ENCODE measurements around the gene FLVCR2.

The FLVCR2 gene

DNA sequence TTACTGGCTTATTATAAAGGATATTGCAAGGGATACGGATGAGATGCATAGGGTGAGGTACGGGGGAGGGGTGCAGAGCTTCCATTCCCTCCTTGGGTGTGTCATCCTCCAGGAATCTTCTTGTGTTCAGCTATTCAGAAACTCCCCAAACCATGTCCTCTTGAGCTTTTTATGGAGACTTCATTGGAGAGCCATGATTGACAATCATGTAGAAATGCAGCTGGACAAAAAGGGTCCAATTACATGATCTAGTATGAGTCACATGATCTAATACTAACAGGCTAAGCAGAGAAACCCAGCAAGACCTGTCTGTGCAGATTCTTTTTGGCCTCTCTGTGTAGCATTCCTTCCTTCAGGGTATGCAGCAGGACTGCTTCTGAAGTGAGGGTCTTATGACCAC is 23.9 kb upstream of the FLVCR2 start:
- peaks cover 0 to 5% (median 0%) of the 10 kb centered on the region in 5 donors for H3K9me3 ChIP-seq (ENCODE audit: control insufficient read depth in 5 of 5, low read length in 5 of 5)
- H3K27me3 ChIP-seq (ENCODE audit: control insufficient read depth in 5 of 5, insufficient read depth in 4 of 5, low read length in 5 of 5) = no peaks in the 10 kb centered on the region
- no peak overlapping the region for H3K27ac ChIP-seq (ENCODE audit: low read depth, low read length)
- no peaks in the 10 kb centered on the region for H3K36me3 ChIP-seq (ENCODE audit: control insufficient read depth in 5 of 5, insufficient read depth in 5 of 5, low read length in 5 of 5)
- H3K4me3 ChIP-seq (ENCODE audit: low read depth in 1 of 5, low read length in 5 of 5) = no peak overlapping the region
- H3K9ac ChIP-seq (ENCODE audit: low read length in 5 of 5) = no peak overlapping the region
- peaks cover 0 to under 1% (median 0%) of the 10 kb centered on the region in 5 donors for H3K4me1 ChIP-seq (ENCODE audit: control insufficient read depth in 5 of 5, insufficient read depth in 5 of 5, low read length in 5 of 5)

DNA sequence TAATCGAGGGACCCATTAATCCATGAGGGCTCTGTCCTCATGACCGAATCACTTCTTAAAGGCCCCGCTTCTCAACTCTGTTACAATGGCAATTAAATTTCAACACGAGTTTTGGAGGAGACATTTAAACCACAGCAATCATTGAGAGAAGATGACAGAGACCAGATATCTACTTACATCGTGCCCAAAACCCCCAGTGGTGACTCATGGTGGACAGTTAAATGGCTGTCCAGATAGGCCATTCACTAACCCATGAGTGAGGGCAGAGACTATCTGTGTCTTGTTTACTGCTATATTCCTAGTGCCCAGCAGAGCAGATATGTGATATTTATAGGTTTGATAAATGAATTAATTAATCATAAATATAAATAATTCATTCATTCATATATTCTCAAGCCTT is 20.0 kb upstream of the FLVCR2 start:
- Histone ChIP-seq H3K9me3 (ENCODE audit: control insufficient read depth in 5 of 5, low read length in 5 of 5) (peaks cover 0 to 5% (median 0%) of the 10 kb centered on the region in 5 donors), H3K9ac (ENCODE audit: low read length in 5 of 5) (no peak overlapping the region), H3K27ac (ENCODE audit: low read depth, low read length) (no peak overlapping the region), H3K36me3 (ENCODE audit: control insufficient read depth in 5 of 5, insufficient read depth in 5 of 5, low read length in 5 of 5) (no peaks in the 10 kb centered on the region), H3K4me3 (ENCODE audit: low read depth in 1 of 5, low read length in 5 of 5) (no peak overlapping the region), H3K4me1 (ENCODE audit: control insufficient read depth in 5 of 5, insufficient read depth in 5 of 5, low read length in 5 of 5) (peaks cover 0 to 8% (median 0%) of the 10 kb centered on the region in 5 donors), H3K27me3 (ENCODE audit: control insufficient read depth in 5 of 5, insufficient read depth in 4 of 5, low read length in 5 of 5) (peaks cover 0 to 3% (median 0%) of the 10 kb centered on the region in 5 donors)

DNA sequence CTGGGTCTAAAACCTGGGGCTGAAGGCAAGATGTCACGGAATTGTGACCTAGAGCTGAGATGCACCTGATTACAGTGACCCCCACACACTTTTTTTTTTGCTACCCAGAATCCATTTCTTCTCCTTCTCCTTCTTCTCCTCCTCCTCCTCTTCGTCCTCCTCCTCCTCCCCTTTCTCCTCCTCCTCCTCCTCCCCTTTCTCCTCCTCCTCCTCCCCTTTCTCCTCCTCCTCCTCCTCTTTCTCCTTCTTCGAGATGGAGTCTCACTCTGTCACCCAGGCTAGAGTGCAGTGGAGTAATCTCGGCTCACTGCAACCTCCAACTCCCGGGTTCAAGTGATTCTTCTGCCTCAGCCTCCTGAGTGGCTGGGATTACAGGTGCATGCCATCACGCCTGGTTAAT is 19.4 kb upstream of the FLVCR2 start:
- H3K4me3 ChIP-seq (ENCODE audit: low read depth in 1 of 5, low read length in 5 of 5) = no peak overlapping the region
- peaks cover 0 to 6% (median 0%) of the 10 kb centered on the region in 5 donors for H3K27me3 ChIP-seq (ENCODE audit: control insufficient read depth in 5 of 5, insufficient read depth in 4 of 5, low read length in 5 of 5)
- no peaks in the 10 kb centered on the region for H3K36me3 ChIP-seq (ENCODE audit: control insufficient read depth in 5 of 5, insufficient read depth in 5 of 5, low read length in 5 of 5)
- H3K27ac ChIP-seq (ENCODE audit: low read depth, low read length) = no peak overlapping the region
- H3K4me1 ChIP-seq (ENCODE audit: control insufficient read depth in 5 of 5, insufficient read depth in 5 of 5, low read length in 5 of 5) = peaks cover 0 to 8% (median 0%) of the 10 kb centered on the region in 5 donors
- no peak overlapping the region for H3K9ac ChIP-seq (ENCODE audit: low read length in 5 of 5)
- H3K9me3 ChIP-seq (ENCODE audit: control insufficient read depth in 5 of 5, low read length in 5 of 5) = peaks cover 0 to 5% (median 0%) of the 10 kb centered on the region in 5 donors

DNA sequence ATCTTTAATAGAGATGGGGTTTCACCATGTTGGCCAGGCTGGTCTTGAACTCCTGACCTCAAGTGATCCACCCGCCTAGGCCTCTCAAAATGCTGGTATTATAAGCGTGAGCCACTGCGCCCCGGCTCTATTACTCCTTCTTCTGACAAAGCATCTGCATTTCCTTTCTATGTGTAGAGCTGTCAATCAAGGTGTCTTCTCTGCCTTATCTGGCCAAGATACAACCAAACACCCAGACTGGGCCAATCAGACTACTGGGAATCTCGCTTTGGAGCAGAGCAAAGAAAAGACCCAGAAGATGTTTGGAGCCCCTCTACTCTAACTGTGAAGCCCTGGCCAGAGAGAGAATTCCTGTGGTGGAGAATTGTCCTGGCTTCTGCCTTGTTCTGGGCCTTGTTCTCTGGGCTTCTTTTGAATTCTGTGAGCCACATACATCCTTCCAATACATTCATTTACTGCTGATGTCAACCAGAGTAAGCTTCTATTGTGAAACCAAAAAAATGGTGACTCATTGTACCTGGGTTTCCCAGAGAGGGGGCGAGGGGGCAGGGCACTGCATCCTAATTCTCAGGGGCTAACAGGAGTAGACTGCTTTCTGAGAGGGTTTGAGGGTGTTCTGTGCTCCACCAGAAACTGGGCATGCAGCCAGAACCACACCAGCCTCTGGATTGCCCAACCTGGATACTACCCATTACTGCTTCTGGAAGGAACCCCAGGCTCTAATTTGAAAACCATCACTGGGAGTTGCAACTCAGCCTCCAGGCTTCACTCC is 18.8 kb upstream of the FLVCR2 start:
- Histone ChIP-seq H3K9me3 (ENCODE audit: control insufficient read depth in 5 of 5, low read length in 5 of 5) (peaks cover 0 to 5% (median 0%) of the 10 kb centered on the region in 5 donors), H3K9ac (ENCODE audit: low read length in 5 of 5) (no peak overlapping the region), H3K27ac (ENCODE audit: low read depth, low read length) (no peak overlapping the region), H3K36me3 (ENCODE audit: control insufficient read depth in 5 of 5, insufficient read depth in 5 of 5, low read length in 5 of 5) (no peaks in the 10 kb centered on the region), H3K27me3 (ENCODE audit: control insufficient read depth in 5 of 5, insufficient read depth in 4 of 5, low read length in 5 of 5) (peaks cover 0 to 6% (median 0%) of the 10 kb centered on the region in 5 donors), H3K4me1 (ENCODE audit: control insufficient read depth in 5 of 5, insufficient read depth in 5 of 5, low read length in 5 of 5) (peaks cover 0 to 8% (median 0%) of the 10 kb centered on the region in 5 donors), H3K4me3 (ENCODE audit: low read depth in 1 of 5, low read length in 5 of 5) (no peak overlapping the region)

DNA sequence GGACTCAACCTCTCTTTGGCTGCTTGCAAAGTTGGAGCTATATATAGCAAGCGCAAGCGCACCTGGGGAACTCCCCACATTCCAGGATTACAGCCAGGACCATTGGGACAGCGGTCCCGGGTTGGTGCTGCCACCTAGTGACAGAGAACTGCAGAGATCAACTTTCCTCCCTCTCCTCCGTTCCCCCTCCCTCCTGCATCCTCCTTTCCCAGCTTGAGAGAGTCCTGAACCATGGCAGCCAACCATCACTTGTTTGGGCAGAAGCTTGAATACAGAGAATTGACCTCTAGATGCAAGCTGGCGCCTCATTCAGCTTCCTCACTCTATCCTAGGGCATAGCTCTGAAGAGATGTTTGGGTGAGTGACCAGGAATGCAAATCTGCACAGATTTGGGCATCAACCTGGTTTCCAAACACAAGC is 17.4 kb upstream of the FLVCR2 start:
- no peaks in the 10 kb centered on the region for H3K36me3 ChIP-seq (ENCODE audit: control insufficient read depth in 5 of 5, insufficient read depth in 5 of 5, low read length in 5 of 5)
- no peak overlapping the region for H3K4me3 ChIP-seq (ENCODE audit: low read depth in 1 of 5, low read length in 5 of 5)
- H3K27me3 ChIP-seq (ENCODE audit: control insufficient read depth in 5 of 5, insufficient read depth in 4 of 5, low read length in 5 of 5) = peaks cover 0 to 6% (median 2%) of the 10 kb centered on the region in 5 donors
- peaks cover 0 to 5% (median 0%) of the 10 kb centered on the region in 5 donors for H3K9me3 ChIP-seq (ENCODE audit: control insufficient read depth in 5 of 5, low read length in 5 of 5)
- peaks cover 0 to 8% (median 0%) of the 10 kb centered on the region in 5 donors for H3K4me1 ChIP-seq (ENCODE audit: control insufficient read depth in 5 of 5, insufficient read depth in 5 of 5, low read length in 5 of 5)
- H3K9ac ChIP-seq (ENCODE audit: low read length in 5 of 5) = no peak overlapping the region
- H3K27ac ChIP-seq (ENCODE audit: low read depth, low read length) = no peak overlapping the region

DNA sequence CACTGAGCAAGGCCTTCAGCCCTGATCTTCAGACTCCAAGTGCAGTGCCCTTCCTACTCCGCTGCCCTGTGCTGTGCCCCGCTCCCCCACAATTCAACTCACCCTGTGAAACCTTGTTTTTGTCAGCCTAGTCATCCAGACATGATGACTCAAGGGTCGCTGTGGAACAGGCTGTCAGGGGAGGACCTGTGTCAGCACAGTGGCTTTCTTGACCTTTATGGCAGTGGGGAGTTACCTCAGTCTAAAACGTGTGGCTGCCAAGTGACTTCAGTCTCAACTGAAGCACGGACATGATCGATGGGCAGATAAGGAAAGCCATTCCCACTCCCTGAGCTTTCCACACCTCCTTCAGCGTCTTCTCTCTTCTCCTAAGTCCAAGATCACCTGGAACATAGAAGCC is 16.3 kb upstream of the FLVCR2 start:
- Histone ChIP-seq H3K9me3 (ENCODE audit: control insufficient read depth in 5 of 5, low read length in 5 of 5) (peaks cover 0 to 3% (median 0%) of the 10 kb centered on the region in 5 donors), H3K9ac (ENCODE audit: low read length in 5 of 5) (no peak overlapping the region), H3K27me3 (ENCODE audit: control insufficient read depth in 5 of 5, insufficient read depth in 4 of 5, low read length in 5 of 5) (peaks cover 0 to 6% (median 2%) of the 10 kb centered on the region in 5 donors), H3K36me3 (ENCODE audit: control insufficient read depth in 5 of 5, insufficient read depth in 5 of 5, low read length in 5 of 5) (no peaks in the 10 kb centered on the region), H3K27ac (ENCODE audit: low read depth, low read length) (no peak overlapping the region), H3K4me3 (ENCODE audit: low read depth in 1 of 5, low read length in 5 of 5) (no peak overlapping the region), H3K4me1 (ENCODE audit: control insufficient read depth in 5 of 5, insufficient read depth in 5 of 5, low read length in 5 of 5) (peaks cover 0 to 8% (median 0%) of the 10 kb centered on the region in 5 donors)

DNA sequence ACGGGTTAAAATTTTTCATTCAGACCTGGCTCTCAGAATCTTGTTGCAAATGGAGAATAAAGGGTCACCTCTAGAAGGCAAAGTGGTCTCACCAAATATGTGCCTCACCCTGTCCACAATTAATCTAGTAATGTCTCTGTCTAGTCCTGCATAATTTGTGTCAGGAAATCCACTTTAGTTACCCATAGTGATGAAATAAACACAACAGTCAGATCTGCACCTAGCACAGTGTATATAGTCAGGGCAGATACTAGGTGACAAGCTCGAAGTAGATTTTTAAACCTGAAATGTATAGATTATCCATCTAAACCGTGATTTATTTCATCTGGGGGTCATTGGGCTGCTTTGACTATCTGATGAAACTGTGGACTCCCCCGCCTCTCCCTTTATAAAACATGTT is 15.9 kb upstream of the FLVCR2 start:
- no peak overlapping the region for H3K9ac ChIP-seq (ENCODE audit: low read length in 5 of 5)
- no peak overlapping the region for H3K4me3 ChIP-seq (ENCODE audit: low read depth in 1 of 5, low read length in 5 of 5)
- H3K27ac ChIP-seq (ENCODE audit: low read depth, low read length) = no peak overlapping the region
- no peaks in the 10 kb centered on the region for H3K36me3 ChIP-seq (ENCODE audit: control insufficient read depth in 5 of 5, insufficient read depth in 5 of 5, low read length in 5 of 5)
- H3K9me3 ChIP-seq (ENCODE audit: control insufficient read depth in 5 of 5, low read length in 5 of 5) = no peaks in the 10 kb centered on the region
- peaks cover 0 to 6% (median 2%) of the 10 kb centered on the region in 5 donors for H3K27me3 ChIP-seq (ENCODE audit: control insufficient read depth in 5 of 5, insufficient read depth in 4 of 5, low read length in 5 of 5)
- peaks cover 0 to 8% (median 0%) of the 10 kb centered on the region in 5 donors for H3K4me1 ChIP-seq (ENCODE audit: control insufficient read depth in 5 of 5, insufficient read depth in 5 of 5, low read length in 5 of 5)

DNA sequence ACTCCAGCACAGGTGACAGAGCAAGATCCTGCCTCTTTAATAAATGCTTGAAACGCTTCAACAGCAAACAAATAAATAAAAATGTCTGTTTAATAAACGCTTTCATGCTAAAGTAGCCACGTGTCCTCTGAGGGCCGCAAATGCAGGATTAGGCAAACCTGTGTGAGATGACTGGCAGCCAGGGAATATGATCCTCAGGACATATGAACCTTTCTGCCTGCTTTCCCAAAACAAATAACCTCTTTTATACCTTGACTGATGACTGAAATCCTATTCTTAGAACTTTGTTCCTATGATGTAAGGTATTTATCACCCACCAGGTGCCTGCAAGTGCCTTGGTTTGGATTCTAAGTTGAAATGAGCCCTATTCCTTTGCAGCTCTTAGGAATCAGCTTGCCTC is 14.5 kb upstream of the FLVCR2 start:
- Histone ChIP-seq H3K4me1 (ENCODE audit: control insufficient read depth in 5 of 5, insufficient read depth in 5 of 5, low read length in 5 of 5) (peaks cover 0 to 8% (median 0%) of the 10 kb centered on the region in 5 donors), H3K36me3 (ENCODE audit: control insufficient read depth in 5 of 5, insufficient read depth in 5 of 5, low read length in 5 of 5) (no peaks in the 10 kb centered on the region), H3K27me3 (ENCODE audit: control insufficient read depth in 5 of 5, insufficient read depth in 4 of 5, low read length in 5 of 5) (peaks cover 0 to 8% (median 2%) of the 10 kb centered on the region in 5 donors), H3K9ac (ENCODE audit: low read length in 5 of 5) (no peak overlapping the region), H3K4me3 (ENCODE audit: low read depth in 1 of 5, low read length in 5 of 5) (no peak overlapping the region), H3K9me3 (ENCODE audit: control insufficient read depth in 5 of 5, low read length in 5 of 5) (no peaks in the 10 kb centered on the region), H3K27ac (ENCODE audit: low read depth, low read length) (no peak overlapping the region)

DNA sequence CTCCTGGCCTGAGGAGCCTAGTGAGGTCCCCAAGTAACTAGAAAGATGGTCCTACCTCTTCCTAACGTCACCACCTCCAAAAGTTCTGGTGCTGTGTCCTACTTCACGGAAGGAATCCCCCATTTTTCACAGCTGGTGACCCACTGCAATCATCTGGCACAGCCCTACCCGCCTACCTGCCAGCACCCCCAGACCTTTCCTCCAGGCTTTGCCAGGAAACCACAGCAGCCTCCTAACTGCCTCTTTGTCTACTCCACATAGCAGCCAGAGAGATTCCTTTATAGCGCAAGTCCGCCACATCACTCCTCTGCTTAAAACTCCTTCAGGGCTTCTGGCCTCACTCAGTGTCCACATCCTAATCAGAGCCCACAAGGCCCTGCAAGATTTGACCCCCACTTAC is 13.4 kb upstream of the FLVCR2 start:
- Histone ChIP-seq H3K9ac (ENCODE audit: low read length in 5 of 5) (no peak overlapping the region), H3K4me3 (ENCODE audit: low read depth in 1 of 5, low read length in 5 of 5) (no peak overlapping the region), H3K36me3 (ENCODE audit: control insufficient read depth in 5 of 5, insufficient read depth in 5 of 5, low read length in 5 of 5) (no peaks in the 10 kb centered on the region), H3K4me1 (ENCODE audit: control insufficient read depth in 5 of 5, insufficient read depth in 5 of 5, low read length in 5 of 5) (peaks cover 0 to 8% (median 0%) of the 10 kb centered on the region in 5 donors), H3K27me3 (ENCODE audit: control insufficient read depth in 5 of 5, insufficient read depth in 4 of 5, low read length in 5 of 5) (peaks cover 0 to 8% (median 2%) of the 10 kb centered on the region in 5 donors), H3K9me3 (ENCODE audit: control insufficient read depth in 5 of 5, low read length in 5 of 5) (no peaks in the 10 kb centered on the region), H3K27ac (ENCODE audit: low read depth, low read length) (no peak overlapping the region)

DNA sequence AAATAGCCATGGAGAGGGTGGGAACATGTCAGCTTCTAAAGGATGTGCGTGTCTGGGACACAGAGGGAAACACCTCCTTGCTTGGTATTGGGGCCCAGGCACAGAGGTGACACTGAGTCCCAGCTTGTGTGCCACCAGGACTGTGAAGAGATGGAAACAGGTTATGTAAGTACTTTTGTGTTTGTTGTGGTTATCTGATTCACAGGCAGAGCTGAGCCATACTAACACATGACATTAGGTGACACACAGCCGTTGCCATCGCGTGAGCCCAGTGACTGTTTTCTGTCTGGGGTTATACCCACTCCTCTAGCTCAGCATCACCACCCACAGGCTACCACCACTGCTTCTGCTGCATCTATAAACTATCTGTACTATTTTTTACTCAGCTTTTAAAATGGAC is 12.1 kb upstream of the FLVCR2 start:
- no peaks in the 10 kb centered on the region for H3K9me3 ChIP-seq (ENCODE audit: control insufficient read depth in 5 of 5, low read length in 5 of 5)
- no peak overlapping the region for H3K4me3 ChIP-seq (ENCODE audit: low read depth in 1 of 5, low read length in 5 of 5)
- peaks cover 0 to 8% (median 2%) of the 10 kb centered on the region in 5 donors for H3K27me3 ChIP-seq (ENCODE audit: control insufficient read depth in 5 of 5, insufficient read depth in 4 of 5, low read length in 5 of 5)
- H3K4me1 ChIP-seq (ENCODE audit: control insufficient read depth in 5 of 5, insufficient read depth in 5 of 5, low read length in 5 of 5) = no peaks in the 10 kb centered on the region
- no peaks in the 10 kb centered on the region for H3K36me3 ChIP-seq (ENCODE audit: control insufficient read depth in 5 of 5, insufficient read depth in 5 of 5, low read length in 5 of 5)
- no peak overlapping the region for H3K9ac ChIP-seq (ENCODE audit: low read length in 5 of 5)
- H3K27ac ChIP-seq (ENCODE audit: low read depth, low read length) = no peak overlapping the region

Data from subcutaneous abdominal adipose tissue (tissue), 5 donors.